GM21515 (cell line): Measurements from ENCODE around the gene EXTL1.

Experiments
- ATAC-seq: cut with Tn5 transposase; IDR thresholded peaks from one replicate; pipeline ENCODE4 v1.9.1; 2021; ENCODE audit not compliant: unreplicated experiment

Gene EXTL1

DNA sequence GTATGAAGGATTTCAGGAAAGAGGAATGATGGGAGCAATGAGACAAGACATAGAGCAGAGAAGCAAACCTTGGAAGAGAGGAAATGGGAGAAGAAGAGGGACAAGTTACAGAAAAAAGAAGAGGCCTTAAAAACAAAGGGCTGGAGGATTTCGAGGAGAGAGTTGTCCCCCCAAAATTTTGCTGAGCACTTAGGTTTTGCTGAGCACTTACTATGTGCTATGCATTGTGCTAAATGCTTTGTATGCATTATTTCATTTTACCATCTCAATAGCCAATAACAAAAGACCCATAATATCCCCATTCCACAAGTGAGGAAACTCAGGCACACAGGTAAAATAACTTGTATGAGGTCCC, 48.3 kb downstream of the EXTL1 start:
- ATAC-seq: no peak

- ATAC-seq: no peak
Measured at GRCh38 chr1:26070296-26070962, 48.9 kb downstream of the EXTL1 start.

DNA sequence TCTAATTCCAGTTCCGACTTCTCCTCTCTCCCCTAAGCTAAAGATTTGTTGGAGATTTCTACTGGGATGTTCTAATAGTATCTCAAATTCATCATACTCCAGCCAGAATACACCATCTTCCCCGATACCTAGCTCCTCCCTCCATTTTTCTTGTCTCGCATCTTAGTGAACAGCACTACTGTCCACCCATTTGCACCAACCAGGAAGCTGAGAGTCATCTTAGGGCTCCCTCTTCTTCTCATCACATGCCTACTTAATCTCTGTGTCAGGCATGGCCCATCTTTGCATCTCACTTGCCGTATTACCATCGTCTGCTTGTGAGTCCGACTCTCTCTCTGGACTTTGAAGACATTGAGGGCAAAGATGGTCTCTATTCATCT, 49.4 kb downstream of the EXTL1 start:
- no peak for ATAC-seq

GRCh38 chr1:26072305-26072704, 50.7 kb downstream of the EXTL1 start:
- ATAC-seq: no peak

DNA sequence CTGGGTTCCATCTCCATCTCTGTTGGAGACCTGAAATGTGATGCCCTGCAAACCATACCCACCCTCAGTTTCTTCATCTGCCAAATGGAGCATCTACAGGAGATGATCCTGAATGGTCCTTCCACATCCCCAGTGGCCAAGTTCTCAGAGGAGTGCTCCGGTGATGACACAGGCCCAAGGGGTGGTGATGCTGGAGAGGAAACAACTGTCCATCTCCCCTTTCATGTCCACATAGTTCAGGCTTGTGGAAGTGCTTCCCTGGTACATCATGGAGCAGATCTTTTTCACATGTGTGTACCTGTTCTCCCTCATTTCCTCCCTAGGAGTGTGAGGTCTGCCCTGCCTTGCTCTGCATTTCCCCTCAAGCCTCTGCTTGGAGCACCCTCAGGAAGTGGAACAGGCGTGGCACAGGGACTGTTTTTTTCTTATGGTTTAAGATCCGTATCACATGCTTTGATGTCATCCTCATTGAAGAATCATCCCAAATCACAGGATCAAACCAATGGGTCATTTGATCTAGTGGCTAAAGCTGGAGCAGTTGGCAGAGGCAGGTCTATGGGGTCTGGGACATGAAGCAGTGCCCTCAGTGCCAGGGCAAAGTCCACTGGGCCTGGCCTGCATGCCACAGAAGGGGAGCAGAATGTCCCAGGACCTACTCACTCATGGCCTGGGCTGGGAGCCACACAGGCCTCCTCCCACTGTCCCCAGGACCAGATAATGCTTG, 54.0 kb downstream of the EXTL1 start:
- no peak for ATAC-seq

DNA sequence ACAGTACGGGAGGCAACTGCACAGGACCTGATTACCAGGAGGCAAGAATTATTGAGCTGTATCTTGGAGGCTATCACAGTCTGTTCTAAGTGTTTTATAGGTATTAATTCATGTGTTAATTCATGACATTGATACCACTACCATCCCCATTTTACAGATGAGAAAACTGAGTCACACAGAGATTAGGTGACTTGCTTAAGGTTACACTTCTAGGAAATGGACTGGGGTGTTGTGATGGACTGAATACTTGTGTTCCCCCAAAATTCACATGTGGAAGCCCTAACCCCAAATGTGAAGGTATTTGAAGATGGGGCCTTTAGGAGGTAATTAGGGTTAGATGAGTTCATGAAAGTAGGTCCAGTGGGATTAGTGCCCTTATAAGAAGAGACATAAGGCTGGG, 55.9 kb downstream of the EXTL1 start:
- ATAC-seq: no peak

- ATAC-seq: no peak
Measured at GRCh38 chr1:26078286-26079177, 57.0 kb downstream of the EXTL1 start.

GRCh38 chr1:26079178-26079563, 57.6 kb downstream of the EXTL1 start:
- ATAC-seq: no peak

GRCh38 chr1:26079960-26080814, 58.6 kb downstream of the EXTL1 start:
- no peak for ATAC-seq

DNA sequence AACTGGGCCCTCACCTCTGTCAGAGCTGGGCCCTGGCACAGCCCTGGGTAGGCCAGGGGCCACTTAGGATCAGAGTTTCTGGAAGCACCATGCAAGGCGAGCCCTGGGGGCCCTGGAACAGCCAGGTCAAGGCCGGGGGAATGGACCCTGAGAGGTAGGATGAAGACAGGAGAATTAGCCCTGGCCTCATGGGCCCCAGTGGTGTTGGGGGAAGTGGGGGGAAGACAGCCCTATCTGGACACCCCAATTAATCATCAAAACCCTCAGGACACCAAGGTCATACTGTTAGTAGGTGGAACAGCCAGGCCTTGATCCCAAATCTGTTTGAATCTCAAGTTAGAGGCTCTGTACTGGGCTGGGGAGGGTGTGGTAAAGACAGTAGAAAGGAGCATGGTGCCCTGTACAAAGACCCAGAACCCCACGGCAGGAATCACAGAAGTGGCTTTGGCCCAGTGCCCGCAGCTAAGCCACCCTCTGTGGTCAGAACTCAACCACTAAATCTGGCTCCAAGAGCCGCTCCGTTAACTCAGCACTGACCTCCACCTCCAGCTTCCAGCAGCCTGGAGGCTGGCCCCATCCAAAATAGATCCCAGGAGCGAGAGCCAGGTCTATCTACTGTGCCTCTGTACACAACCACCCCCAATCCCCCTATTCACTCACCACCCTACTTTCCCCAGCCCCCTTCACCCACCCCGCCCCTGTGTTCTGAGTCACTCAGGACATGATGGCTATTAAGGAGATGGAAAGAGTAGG, 59.9 kb downstream of the EXTL1 start:
- ATAC-seq: no peak

DNA sequence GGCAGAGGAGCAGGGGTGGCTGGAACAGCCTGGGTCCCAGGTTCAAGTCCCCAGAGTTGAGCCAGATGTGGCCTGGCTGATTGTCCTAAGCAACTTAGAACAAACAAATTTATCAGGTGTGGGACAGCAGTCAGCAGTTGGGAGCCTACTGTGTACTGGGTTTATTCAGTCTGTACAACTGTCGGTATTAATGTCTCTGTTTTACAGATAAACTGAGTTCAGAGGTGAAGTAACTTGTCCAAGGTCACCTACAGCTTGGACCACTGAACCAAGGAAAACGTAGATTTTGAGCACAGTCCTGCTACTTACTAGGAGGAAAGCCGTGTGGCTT, 60.4 kb downstream of the EXTL1 start:
- ATAC-seq: no peak

DNA sequence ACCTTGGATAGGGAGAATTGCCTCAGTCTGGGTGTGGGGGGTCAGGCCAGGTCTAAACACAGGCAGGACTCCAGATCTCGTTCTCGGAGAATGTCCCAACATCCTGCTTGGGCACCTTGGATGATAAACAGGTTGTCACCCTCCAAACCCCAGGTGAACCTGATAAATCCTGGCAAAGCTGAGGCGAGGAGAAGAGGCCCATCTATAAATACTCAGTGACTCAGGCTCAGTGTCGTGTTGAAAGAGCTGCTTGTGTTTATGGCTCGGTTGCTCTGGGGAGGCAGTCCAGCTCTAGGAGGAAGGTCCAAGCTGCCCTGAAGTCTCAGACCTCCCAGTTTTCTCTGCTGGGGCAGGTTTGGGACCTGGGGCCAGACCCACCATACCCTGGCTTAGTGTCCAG, 61.6 kb downstream of the EXTL1 start:
- no peak for ATAC-seq

GRCh38 chr1:26084091-26084561, 62.6 kb downstream of the EXTL1 start:
- no peak for ATAC-seq

GRCh38 chr1:26084844-26085243, 63.3 kb downstream of the EXTL1 start:
- ATAC-seq: no peak
